Dermis blood vessel endothelial cell (primary cell): ENCODE measurements around the gene EML4. TPM values are rescaled to one million over a fixed set of nuclear protein-coding genes. Genes with fewer than 3 reads are reported as not detected.

Source experiments
- DNase-seq: peaks from one replicate; pipeline ENCODE4 v3.0.0; 2010
- total RNA-seq: library from RNA; depleted of rRNA; stranded (reverse); fragments of >200 nt; gene quantifications from 2 replicates; pipeline ENCODE4 v1.2.3, GENCODE V29; 2014

The EML4 gene
- total RNA-seq, 1 donor from 2014 or later = 21.6 TPM

- no peak for DNase-seq
Measured at GRCh38 chr2:42137125-42137841, 31.9 kb upstream of the EML4 start.

GRCh38 chr2:42138163-42139015 is 30.8 kb upstream of the EML4 start:
- DNase-seq = peak; percentile 68

GRCh38 chr2:42139101-42139500 is 30.1 kb upstream of the EML4 start:
- no peak for DNase-seq

GRCh38 chr2:42140496-42140895 is 28.7 kb upstream of the EML4 start:
- DNase-seq = no peak

GRCh38 chr2:42141687-42142546 is 27.2 kb upstream of the EML4 start:
- DNase-seq = peak; percentile 78

- DNase-seq = no peak
Measured at GRCh38 chr2:42142547-42143184, 26.5 kb upstream of the EML4 start.

GRCh38 chr2:42147641-42148274 is 21.4 kb upstream of the EML4 start:
- DNase-seq = no peak

- DNase-seq = no peak
Measured at GRCh38 chr2:42150159-42150558, 19.0 kb upstream of the EML4 start.

- no peak for DNase-seq
Measured at GRCh38 chr2:42153944-42154581, 15.1 kb upstream of the EML4 start.

- DNase-seq = no peak
Measured at GRCh38 chr2:42156721-42157120, 12.4 kb upstream of the EML4 start.

GRCh38 chr2:42161444-42161843 is 7.7 kb upstream of the EML4 start:
- DNase-seq = no peak

- DNase-seq = no peak
Measured at GRCh38 chr2:42163444-42164045, 5.6 kb upstream of the EML4 start.

GRCh38 chr2:42164046-42164445 is 5.1 kb upstream of the EML4 start:
- no peak for DNase-seq

GRCh38 chr2:42164971-42165370 is 4.2 kb upstream of the EML4 start:
- DNase-seq = no peak

GRCh38 chr2:42167458-42167857 is 1.7 kb upstream of the EML4 start:
- no peak for DNase-seq

GRCh38 chr2:42168459-42169099 is 574 bp upstream of the EML4 start:
- DNase-seq = no peak

GRCh38 chr2:42169874-42170521 is 845 bp downstream of the EML4 start:
- peak; percentile 13 for DNase-seq

GRCh38 chr2:42170619-42171395 is 1.7 kb downstream of the EML4 start:
- DNase-seq = no peak

GRCh38 chr2:42171396-42171980 is 2.3 kb downstream of the EML4 start:
- DNase-seq = peak; percentile 12
